Measurements from ENCODE around the gene BICD1.

The BICD1 gene

GRCh38 chr12:32131666-32132065, 25.0 kb downstream of the BICD1 start:
- Histone ChIP-seq H3K4me2 (no peak overlapping the region), H3K4me3 (IDR thresholded peaks at IDR 0.05; ENCODE audit: insufficient read depth, low read depth, low read length) (no peak overlapping the region), H3K27ac (no peak overlapping the region), H3K36me3 (ENCODE audit: insufficient read depth) (no peaks in the 10 kb centered on the region), H3K9ac (no peak overlapping the region), H2AFZ (ENCODE audit: low read depth) (no peak overlapping the region), H3K4me1 (ENCODE audit: low read depth, poor library complexity, severe bottlenecking) (peaks cover 45% of the 10 kb centered on the region), H4K20me1 (ENCODE audit: insufficient read depth) (no peaks in the 10 kb centered on the region), H3K79me2 (ENCODE audit: insufficient read depth, low read depth) (no peaks in the 10 kb centered on the region), H3K27me3 (ENCODE audit: insufficient read depth, low read depth) (no peaks in the 10 kb centered on the region)
- TF ChIP-seq CTCF (conservative IDR thresholded peaks at IDR 0.05; ENCODE audit: low read depth, low read length) = no peak

DNA sequence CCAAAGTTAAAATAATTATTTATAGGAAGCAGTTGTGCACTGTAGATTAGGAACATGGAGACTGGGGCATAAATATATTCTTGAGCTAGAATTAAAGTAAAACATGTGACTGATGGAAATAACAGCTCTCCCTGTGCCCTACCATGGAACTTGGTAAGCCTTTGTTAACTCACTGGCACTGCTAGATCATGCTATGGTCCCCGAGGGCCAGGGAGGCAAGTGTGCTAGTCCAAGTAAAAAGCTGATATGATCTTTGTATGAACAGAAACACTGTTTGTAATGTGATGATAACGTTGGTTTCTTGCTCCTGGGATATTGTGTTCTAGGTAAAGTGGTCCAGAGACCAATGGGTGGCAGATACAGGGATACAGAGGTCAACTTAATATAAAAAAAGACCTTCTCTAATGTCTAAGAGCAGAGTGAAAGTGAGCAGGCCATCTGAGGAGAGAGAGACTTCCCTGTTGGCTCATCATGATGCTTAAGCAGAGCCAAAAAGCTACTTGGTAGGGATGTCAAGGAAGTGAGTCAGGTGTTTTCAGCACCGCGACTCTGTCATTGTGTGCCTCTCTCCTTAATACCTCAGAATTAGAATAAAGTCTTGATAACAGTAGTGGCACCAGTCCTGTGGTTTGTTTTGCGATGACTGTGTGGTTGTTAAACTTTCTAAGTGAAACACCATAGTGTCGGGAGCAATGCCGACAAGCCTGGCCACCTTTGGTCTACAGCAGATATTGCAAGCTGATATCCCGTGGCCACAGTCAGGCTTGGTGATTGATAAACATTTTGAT, 27.6 kb downstream of the BICD1 start:
- no peaks in the 10 kb centered on the region for H4K20me1 ChIP-seq (ENCODE audit: insufficient read depth)
- H3K9ac ChIP-seq = no peak overlapping the region
- no peaks in the 10 kb centered on the region for H3K27me3 ChIP-seq (ENCODE audit: insufficient read depth, low read depth)
- H3K4me2 ChIP-seq = peak overlapping the region; percentile 76
- no peaks in the 10 kb centered on the region for H3K79me2 ChIP-seq (ENCODE audit: insufficient read depth, low read depth)
- no peaks in the 10 kb centered on the region for H3K36me3 ChIP-seq (ENCODE audit: insufficient read depth)
- peak; percentile 38; the same call in 1 of the 2 replicates for TF ChIP-seq CTCF (conservative IDR thresholded peaks at IDR 0.05; ENCODE audit: low read depth, low read length)
- peaks cover 66% of the 10 kb centered on the region for H3K4me1 ChIP-seq (ENCODE audit: low read depth, poor library complexity, severe bottlenecking)
- no peak overlapping the region for H3K4me3 ChIP-seq (IDR thresholded peaks at IDR 0.05; ENCODE audit: insufficient read depth, low read depth, low read length)
- H2AFZ ChIP-seq (ENCODE audit: low read depth) = no peak overlapping the region
- H3K27ac ChIP-seq = peak overlapping the region; percentile 39; the same call in 1 of the 2 replicates

DNA sequence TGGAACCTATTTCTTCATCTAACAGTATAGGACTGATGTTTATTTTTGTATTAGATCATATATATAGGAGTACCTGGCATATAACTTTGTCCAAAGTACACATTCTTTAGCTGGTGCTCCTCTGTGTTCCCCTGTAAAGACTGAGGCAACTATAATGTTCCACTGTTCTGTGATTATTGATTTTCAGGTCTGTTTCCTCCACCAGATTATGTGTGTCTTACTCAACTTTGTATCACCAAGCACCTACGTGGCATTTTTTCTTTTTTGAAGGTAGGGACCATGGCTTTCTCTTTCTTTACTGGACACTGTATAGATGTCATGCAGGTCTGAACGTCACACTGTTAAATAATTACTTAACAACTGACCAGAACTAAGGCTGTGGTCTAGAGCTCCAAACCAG, 29.3 kb downstream of the BICD1 start:
- Histone ChIP-seq H3K27ac (no peak overlapping the region), H3K4me3 (IDR thresholded peaks at IDR 0.05; ENCODE audit: insufficient read depth, low read depth, low read length) (no peak overlapping the region), H3K36me3 (ENCODE audit: insufficient read depth) (no peaks in the 10 kb centered on the region), H3K4me1 (ENCODE audit: low read depth, poor library complexity, severe bottlenecking) (peaks cover 77% of the 10 kb centered on the region), H4K20me1 (ENCODE audit: insufficient read depth) (no peaks in the 10 kb centered on the region), H2AFZ (ENCODE audit: low read depth) (no peak overlapping the region), H3K27me3 (ENCODE audit: insufficient read depth, low read depth) (no peaks in the 10 kb centered on the region), H3K9ac (no peak overlapping the region), H3K4me2 (no peak overlapping the region), H3K79me2 (ENCODE audit: insufficient read depth, low read depth) (peaks cover 7% of the 10 kb centered on the region; the same call in 1 of the 2 replicates)
- no peak for TF ChIP-seq CTCF (conservative IDR thresholded peaks at IDR 0.05; ENCODE audit: low read depth, low read length)

GRCh38 chr12:32136404-32136803, 29.8 kb downstream of the BICD1 start:
- no peak overlapping the region for H3K4me2 ChIP-seq
- no peaks in the 10 kb centered on the region for H3K36me3 ChIP-seq (ENCODE audit: insufficient read depth)
- no peak overlapping the region for H3K9ac ChIP-seq
- no peaks in the 10 kb centered on the region for H3K27me3 ChIP-seq (ENCODE audit: insufficient read depth, low read depth)
- H3K79me2 ChIP-seq (ENCODE audit: insufficient read depth, low read depth) = peaks cover 12% of the 10 kb centered on the region; the same call in 1 of the 2 replicates
- no peak overlapping the region for H3K4me3 ChIP-seq (IDR thresholded peaks at IDR 0.05; ENCODE audit: insufficient read depth, low read depth, low read length)
- no peak overlapping the region for H3K27ac ChIP-seq
- TF ChIP-seq CTCF (conservative IDR thresholded peaks at IDR 0.05; ENCODE audit: low read depth, low read length) = no peak
- no peaks in the 10 kb centered on the region for H4K20me1 ChIP-seq (ENCODE audit: insufficient read depth)
- H2AFZ ChIP-seq (ENCODE audit: low read depth) = no peak overlapping the region
- H3K4me1 ChIP-seq (ENCODE audit: low read depth, poor library complexity, severe bottlenecking) = peaks cover 81% of the 10 kb centered on the region

Data from KMS-11 (cell line).